Stomach (tissue), 4 donors: ENCODE measurements around the gene IWS1.

Experiments used
- CTCF ChIP-seq, 7 experiments: fragments of 450-650 bp in 4 of 7; fragments of 200-600 bp in 3 of 7; sonication (generic) in 3 of 7; IDR thresholded peaks; one replicate each; pipeline ENCODE4 v1.5.1; 2016 to 2019; ENCODE audit warnings: antibody characterized with exemption in 7 of 7, control low read depth in 2 of 7, mild to moderate bottlenecking in 1 of 7
- POLR2A ChIP-seq, 4 donors: fragments of 450-650 bp; IDR thresholded peaks; one replicate each; pipeline ENCODE4 v1.6.1; 2016; ENCODE audit warnings: antibody characterized with exemption in 4 of 4, control low read depth in 2 of 4, mild to moderate bottlenecking in 1 of 4, moderate library complexity in 1 of 4
- POLR2AphosphoS5 ChIP-seq, 3 donors: sonication (generic); formaldehyde crosslinking; IDR thresholded peaks; one replicate each; pipeline ENCODE4 v1.6.1; 2016; ENCODE audit warnings: antibody characterized with exemption in 3 of 3

DNA sequence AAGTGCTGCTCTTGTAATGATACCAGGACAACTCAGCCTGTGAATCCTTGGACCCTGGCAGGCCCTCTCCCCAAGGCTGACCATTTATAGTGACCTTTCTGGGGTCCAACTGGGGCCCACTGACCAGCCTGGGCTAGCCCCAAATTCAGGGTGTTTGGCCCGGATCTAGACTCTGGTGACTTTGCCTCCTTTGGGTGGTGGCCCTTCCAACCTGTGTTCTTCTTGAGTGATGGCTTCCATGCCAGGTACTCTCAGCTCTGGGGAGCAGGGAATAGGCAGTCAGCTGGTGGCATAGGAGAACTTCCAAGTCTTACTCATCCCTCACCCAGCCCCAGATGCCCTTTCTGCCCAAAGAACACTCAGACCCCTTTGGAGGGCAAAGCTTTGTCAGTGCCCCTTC, 19.5 kb upstream of the IWS1 start:
- TF ChIP-seq CTCF (IDR thresholded peaks at IDR 0.05) (no peak), POLR2AphosphoS5 (IDR thresholded peaks at IDR 0.05) (no peak), POLR2A (IDR thresholded peaks at IDR 0.05) (no peak)
